Small intestine (tissue), 7 donors: ENCODE measurements around the gene DGAT2. TPM values are rescaled to one million over a fixed set of nuclear protein-coding genes. Genes with fewer than 3 reads are reported as not detected.

Experiments used
- DNase-seq, 2 donors: peaks; one replicate each; pipeline versions ENCODE4 v3.0.0 to v3.0.0-alpha.2; 2013
- FAIRE-seq: peaks from 2 replicates; lab custom pipeline; 2012; peaks lifted over from hg19 to GRCh38; lab: Jason Lieb, UNC
- H3K27ac ChIP-seq, 3 donors: one replicate each; pipeline ENCODE4 v1.5.1; 2013; ENCODE audit warnings: low read length in 2 of 3, mild to moderate bottlenecking in 2 of 3, control low read depth in 1 of 3, inconsistent platforms in 1 of 3, low read depth in 1 of 3, moderate library complexity in 1 of 3
- H3K27me3 ChIP-seq, 3 donors: one replicate each; pipeline ENCODE4 v1.6.1; 2013; ENCODE audit warnings: low read length in 3 of 3, inconsistent platforms in 1 of 3; ENCODE audit not compliant: control insufficient read depth in 3 of 3, insufficient read depth in 3 of 3
- H3K36me3 ChIP-seq, 3 donors: one replicate each; pipeline ENCODE4 v1.6.1; 2013; ENCODE audit warnings: low read length in 3 of 3, inconsistent platforms in 1 of 3, low read depth in 1 of 3, mild to moderate bottlenecking in 1 of 3, moderate library complexity in 1 of 3; ENCODE audit not compliant: control insufficient read depth in 3 of 3, insufficient read depth in 2 of 3
- H3K4me1 ChIP-seq, 3 donors: one replicate each; pipeline ENCODE4 v1.6.1; 2013; ENCODE audit warnings: low read length in 2 of 3, inconsistent platforms in 1 of 3, low read depth in 1 of 3, mild to moderate bottlenecking in 1 of 3, moderate library complexity in 1 of 3; ENCODE audit not compliant: control insufficient read depth in 3 of 3, insufficient read depth in 2 of 3
- H3K4me3 ChIP-seq, 3 donors: one replicate each; pipeline ENCODE4 v1.5.1; 2013; ENCODE audit warnings: low read length in 3 of 3, control low read depth in 1 of 3, inconsistent platforms in 1 of 3, low read depth in 1 of 3, mild to moderate bottlenecking in 1 of 3, moderate library complexity in 1 of 3
- H3K9me3 ChIP-seq, 2 donors: one replicate each; pipeline ENCODE4 v1.6.1; 2013; ENCODE audit warnings: low read depth in 1 of 2, low read length in 1 of 2; ENCODE audit not compliant: control insufficient read depth in 2 of 2, insufficient read depth in 1 of 2
- whole genome bisulfite sequencing, 3 donors: extraction: QIAGEN DNeasy Blood & Tissue Kit; methylation state at CpG; one replicate each; pipeline ENCODE4 v1.1.7; 2013; 5-methylcytosine and 5-hydroxymethylcytosine counted together
- polyA plus RNA-seq, 4 donors: library from polyadenylated mRNA; stranded (reverse) in 3 of 4; unstranded in 1 of 4; fragments of 200-250 nt in 3 of 4; fragments of 120-200 nt in 1 of 4; gene quantifications; one replicate each; pipeline versions ENCODE4 v1.2.1 to v1.2.3, GENCODE V29; 2013
- donor health status: healthy with polysubstance abuse.
- donor health status: control.
- donor health status: control.
- donor health status: Bipolar disorder and iron deficiency.
- donor health status: healthy.

Gene DGAT2
- polyA plus RNA-seq, 4 donors: 5.8 to 97.5 (median 16.4) TPM

GRCh38 chr11:75795276-75796090, 26.9 kb downstream of the DGAT2 start:
- no peak for FAIRE-seq
- H3K36me3 ChIP-seq: peaks cover 0 to 88% (median 0%) of the 10 kb centered on the region in 3 donors
- no peak overlapping the region for H3K4me3 ChIP-seq
- peak overlapping the region in 1 of 3 donors; percentile 21 for H3K27ac ChIP-seq
- 47 to 64% (median 50%) methylated on average over 4 of the region's 4 CpGs for WGBS, 3 donors
- H3K9me3 ChIP-seq: no peaks in the 10 kb centered on the region
- peak; percentile 29 to 51 for DNase-seq
- no peaks in the 10 kb centered on the region for H3K27me3 ChIP-seq
- H3K4me1 ChIP-seq: peaks cover 0 to 18% (median 0%) of the 10 kb centered on the region in 3 donors

- FAIRE-seq (no peak), DNase-seq (no peak)
- no peak overlapping the region for H3K4me3 ChIP-seq
- 79 to 91% (median 86%) methylated on average over 2 of the region's 2 CpGs for WGBS, 3 donors
- H3K36me3 ChIP-seq: peaks cover 0 to 87% (median 0%) of the 10 kb centered on the region in 3 donors
- peak overlapping the region in 1 of 3 donors; percentile 21 for H3K27ac ChIP-seq
- no peaks in the 10 kb centered on the region for H3K9me3 ChIP-seq
- no peaks in the 10 kb centered on the region for H3K27me3 ChIP-seq
- peaks cover 0 to 18% (median 0%) of the 10 kb centered on the region in 3 donors for H3K4me1 ChIP-seq
Observed at GRCh38 chr11:75796091-75796435, 27.5 kb downstream of the DGAT2 start.

DNA sequence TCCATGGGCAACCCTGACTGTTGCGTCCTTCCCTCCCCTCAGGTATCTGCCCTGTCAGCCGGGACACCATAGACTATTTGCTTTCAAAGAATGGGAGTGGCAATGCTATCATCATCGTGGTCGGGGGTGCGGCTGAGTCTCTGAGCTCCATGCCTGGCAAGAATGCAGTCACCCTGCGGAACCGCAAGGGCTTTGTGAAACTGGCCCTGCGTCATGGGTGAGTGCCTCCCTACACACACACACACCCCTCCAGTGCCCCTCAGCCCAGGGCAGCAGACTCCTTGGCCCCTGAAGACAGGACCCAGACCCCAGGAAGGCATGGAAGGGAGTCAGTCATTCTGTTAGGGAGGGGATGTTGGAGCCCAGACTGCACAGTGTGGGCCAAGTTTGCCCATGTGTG, 28.5 kb downstream of the DGAT2 start:
- Histone ChIP-seq H3K36me3 (peaks cover 0 to 87% (median 0%) of the 10 kb centered on the region in 3 donors), H3K4me3 (no peak overlapping the region), H3K9me3 (no peaks in the 10 kb centered on the region), H3K27ac (no peak overlapping the region), H3K27me3 (no peaks in the 10 kb centered on the region), H3K4me1 (peaks cover 0 to 18% (median 0%) of the 10 kb centered on the region in 3 donors)
- FAIRE-seq (no peak), DNase-seq (no peak)
- 79 to 88% (median 82%) methylated on average over 8 of the region's 8 CpGs for WGBS, 3 donors

- no peak overlapping the region for H3K27ac ChIP-seq
- H3K36me3 ChIP-seq: peaks cover 0 to 88% (median 0%) of the 10 kb centered on the region in 3 donors
- peaks cover 0 to 18% (median 0%) of the 10 kb centered on the region in 3 donors for H3K4me1 ChIP-seq
- H3K9me3 ChIP-seq: no peaks in the 10 kb centered on the region
- H3K27me3 ChIP-seq: no peaks in the 10 kb centered on the region
- FAIRE-seq: no peak
- 92 to 100% (median 100%) methylated on average over 1 of the region's 1 CpG for WGBS, 3 donors
- H3K4me3 ChIP-seq: no peak overlapping the region
- DNase-seq: no peak
Observed at GRCh38 chr11:75797792-75798191, 29.2 kb downstream of the DGAT2 start.

- Histone ChIP-seq H3K36me3 (peaks cover 0 to 76% (median 0%) of the 10 kb centered on the region in 3 donors), H3K9me3 (no peaks in the 10 kb centered on the region), H3K4me3 (no peak overlapping the region), H3K27ac (no peak overlapping the region), H3K27me3 (no peaks in the 10 kb centered on the region), H3K4me1 (peaks cover 0 to 18% (median 0%) of the 10 kb centered on the region in 3 donors)
- WGBS, 3 donors: 96 to 98% (median 97%) methylated on average over 8 of the region's 8 CpGs
- FAIRE-seq (no peak), DNase-seq (no peak)
Observed at GRCh38 chr11:75800136-75800675, 31.6 kb downstream of the DGAT2 start.

- FAIRE-seq (no peak), DNase-seq (no peak)
- H3K27me3 ChIP-seq: no peaks in the 10 kb centered on the region
- H3K27ac ChIP-seq: no peak overlapping the region
- no peaks in the 10 kb centered on the region for H3K9me3 ChIP-seq
- no peak overlapping the region for H3K4me3 ChIP-seq
- peaks cover 0 to 70% (median 0%) of the 10 kb centered on the region in 3 donors for H3K36me3 ChIP-seq
- 60 to 73% (median 69%) methylated on average over 6 of the region's 6 CpGs for WGBS, 3 donors
- peaks cover 0 to 11% (median 0%) of the 10 kb centered on the region in 3 donors for H3K4me1 ChIP-seq
Observed at GRCh38 chr11:75800728-75801361, 32.3 kb downstream of the DGAT2 start.

GRCh38 chr11:75801362-75802020, 32.9 kb downstream of the DGAT2 start:
- FAIRE-seq (no peak), DNase-seq (no peak)
- H3K27me3 ChIP-seq: no peaks in the 10 kb centered on the region
- WGBS, 3 donors: 81 to 90% (median 84%) methylated on average over 9 of the region's 9 CpGs
- no peak overlapping the region for H3K27ac ChIP-seq
- H3K4me3 ChIP-seq: no peak overlapping the region
- H3K9me3 ChIP-seq: no peaks in the 10 kb centered on the region
- H3K4me1 ChIP-seq: peaks cover 0 to 5% (median 0%) of the 10 kb centered on the region in 3 donors
- H3K36me3 ChIP-seq: peaks cover 0 to 63% (median 0%) of the 10 kb centered on the region in 3 donors
